WTC11 (cell line): ENCODE data around the gene CFAP53. TPM values are rescaled to one million over a fixed set of nuclear protein-coding genes. Genes with fewer than 3 reads are reported as not detected.

Source experiments
- ATAC-seq: fragments of 200-7000 bp; cut with Tn5 transposase; 2 replicates; pipeline ENCODE4 v1.10.0; 2021; ENCODE audit warnings: mild to moderate bottlenecking, moderate library complexity
- CTCF ChIA-PET: fragments of 300-600 bp; sonication (Branson Sonifier 250); formaldehyde crosslinking; loops from one replicate; lab custom pipeline; 2021; ENCODE audit warnings: antibody characterized with exemption; lab: Charles Lee
- POLR2A ChIA-PET: fragments of 350-600 bp; sonication (Branson Sonifier 250); formaldehyde crosslinking; loops from one replicate; lab custom pipeline; 2021; ENCODE audit warnings: antibody characterized with exemption; lab: Charles Lee
- DNase-seq: peaks from one replicate; pipeline ENCODE4 v3.0.0; 2021; ENCODE audit warnings: low spot score
- H3K27ac Mint-ChIP-seq: 2 replicates; pipeline ENCODE4 v1.8.0; 2021; ENCODE audit warnings: mixed read lengths
- H3K27me3 Mint-ChIP-seq: 2 replicates; pipeline ENCODE4 v1.8.0; 2021; ENCODE audit warnings: low read depth, mild to moderate bottlenecking, moderate library complexity, mixed read lengths
- H3K36me3 Mint-ChIP-seq: 2 replicates; pipeline ENCODE4 v1.8.0; 2021; ENCODE audit warnings: mixed read lengths
- H3K4me1 Mint-ChIP-seq: 2 replicates; pipeline ENCODE4 v1.8.0; 2022; ENCODE audit warnings: mixed read lengths
- H3K4me3 Mint-ChIP-seq: 2 replicates; pipeline ENCODE4 v1.8.0; 2021; ENCODE audit warnings: mild to moderate bottlenecking, moderate library complexity, mixed read lengths
- H3K9me3 Mint-ChIP-seq: 2 replicates; pipeline ENCODE4 v1.8.0; 2021; ENCODE audit warnings: mixed read lengths
- ARID4B ChIP-seq: sonication (generic); formaldehyde crosslinking; IDR thresholded peaks from 2 replicates; pipeline ENCODE4 v1.8.0; 2023; ENCODE audit warnings: missing genetic modification reagents, mild to moderate bottlenecking, borderline replicate concordance
- ATF1 ChIP-seq: sonication (generic); formaldehyde crosslinking; IDR thresholded peaks from 2 replicates; pipeline ENCODE4 v1.8.1; 2023; ENCODE audit warnings: mild to moderate bottlenecking, moderate library complexity, missing genetic modification reagents
- CREB1 ChIP-seq: sonication (generic); formaldehyde crosslinking; IDR thresholded peaks from 2 replicates; pipeline ENCODE4 v1.8.0; 2023; ENCODE audit warnings: mild to moderate bottlenecking, missing genetic modification reagents
- ERG ChIP-seq: fragments of 250-450 bp; sonication (Bioruptor Pico); IDR thresholded peaks from 2 replicates; pipeline ENCODE4 v1.8.0; 2021; ENCODE audit warnings: mild to moderate bottlenecking
- ETV6 ChIP-seq: sonication (generic); formaldehyde crosslinking; IDR thresholded peaks from 2 replicates; pipeline ENCODE4 v1.8.1; 2022; ENCODE audit warnings: mild to moderate bottlenecking, missing genetic modification reagents
- GTF2I ChIP-seq: fragments of 250-450 bp; sonication (Bioruptor Pico); conservative IDR thresholded peaks from 2 replicates; pipeline ENCODE4 v1.4.0; 2021; ENCODE audit warnings: mild to moderate bottlenecking
- MLX ChIP-seq: sonication (generic); formaldehyde crosslinking; IDR thresholded peaks from 2 replicates; pipeline ENCODE4 v1.8.1; 2023; ENCODE audit warnings: mild to moderate bottlenecking, missing genetic modification reagents, moderate library complexity
- MXD4 ChIP-seq: fragments of 250-450 bp; sonication (Bioruptor Pico); IDR thresholded peaks from 2 replicates; pipeline ENCODE4 v1.8.0; 2021; ENCODE audit warnings: mild to moderate bottlenecking, moderate library complexity, borderline replicate concordance
- NFE2L1 ChIP-seq: sonication (generic); formaldehyde crosslinking; IDR thresholded peaks from 2 replicates; pipeline ENCODE4 v1.8.1; 2023; ENCODE audit warnings: missing genetic modification reagents
- NR2C2 ChIP-seq: sonication (generic); formaldehyde crosslinking; IDR thresholded peaks from 2 replicates; pipeline ENCODE4 v1.8.0; 2022; ENCODE audit warnings: mild to moderate bottlenecking, missing genetic modification reagents
- NR3C1 ChIP-seq: sonication (generic); formaldehyde crosslinking; conservative IDR thresholded peaks from 2 replicates; pipeline ENCODE4 v1.8.1; 2023; ENCODE audit warnings: low read depth, mild to moderate bottlenecking, missing genetic modification reagents
- SP1 ChIP-seq: sonication (generic); formaldehyde crosslinking; conservative IDR thresholded peaks from 2 replicates; pipeline ENCODE4 v1.8.1; 2022; ENCODE audit warnings: missing genetic modification reagents
- TCF7 ChIP-seq: sonication (generic); formaldehyde crosslinking; IDR thresholded peaks from 2 replicates; pipeline ENCODE4 v1.8.0; 2022; ENCODE audit warnings: mild to moderate bottlenecking, low read depth, missing genetic modification reagents, moderate library complexity
- ZBTB43 ChIP-seq: sonication (generic); formaldehyde crosslinking; IDR thresholded peaks from 2 replicates; pipeline ENCODE4 v1.8.1; 2023; ENCODE audit warnings: mild to moderate bottlenecking, missing genetic modification reagents
- ZNF263 ChIP-seq: sonication (generic); formaldehyde crosslinking; IDR thresholded peaks from 2 replicates; pipeline ENCODE4 v1.8.1; 2022; ENCODE audit warnings: low read depth, mild to moderate bottlenecking, moderate library complexity, missing genetic modification reagents
- ZNF416 ChIP-seq: fragments of 250-450 bp; sonication (Bioruptor Pico); IDR thresholded peaks from 2 replicates; pipeline ENCODE4 v1.9.0; 2021; ENCODE audit warnings: mild to moderate bottlenecking, inconsistent platforms
- ZNF425 ChIP-seq: fragments of 250-450 bp; sonication (Bioruptor Pico); conservative IDR thresholded peaks from 2 replicates; pipeline ENCODE4 v1.9.0; 2021; ENCODE audit warnings: mild to moderate bottlenecking
- ZNF671 ChIP-seq: fragments of 250-450 bp; sonication (Bioruptor Pico); IDR thresholded peaks from 2 replicates; pipeline ENCODE4 v1.8.0; 2021; ENCODE audit warnings: mild to moderate bottlenecking
- total RNA-seq: library from RNA; stranded (reverse); gene quantifications from 3 replicates; pipeline ENCODE4 v1.2.3, GENCODE V29; 2021

The CFAP53 gene
- total RNA-seq, 1 experiment from 2014 or later = 0.26 TPM

GRCh38 chr18:50182511-50182910 is 83.8 kb downstream of the CFAP53 start:
- Mint-ChIP-seq H3K36me3 (no peaks in the 10 kb centered on the region), H3K27me3 (no peaks in the 10 kb centered on the region), H3K9me3 (0 out of 2 replicates have a peak, but pooled peaks cover 6% of the 10 kb centered on the region), H3K27ac (no peak overlapping the region), H3K4me3 (no peak overlapping the region), H3K4me1 (peaks cover 19% of the 10 kb centered on the region)
- no peak for TF ChIP-seq MLX (CRISPR knock-in tag)
- TF ChIP-seq CREB1 (CRISPR knock-in tag) = no peak
- TF ChIP-seq TCF7 (CRISPR knock-in tag) = no peak
- no peak for TF ChIP-seq ZNF416 (CRISPR knock-in tag)
- ATAC-seq (no peak), DNase-seq (no peak)
- ChIA-PET POLR2A (no interaction called here), CTCF (no interaction called here)

- POLR2A ChIA-PET = no interaction called here
- Mint-ChIP-seq H3K36me3 (no peaks in the 10 kb centered on the region), H3K4me3 (no peak overlapping the region), H3K27me3 (no peaks in the 10 kb centered on the region), H3K4me1 (peaks cover 22% of the 10 kb centered on the region), H3K9me3 (0 out of 2 replicates have a peak, but pooled peaks cover 6% of the 10 kb centered on the region)
- TF ChIP-seq SP1 (CRISPR knock-in tag) (no peak), ZNF671 (CRISPR knock-in tag) (no peak), ZNF425 (CRISPR knock-in tag) (no peak), NR3C1 (no peak), ARID4B (CRISPR knock-in tag) (no peak), GTF2I (CRISPR knock-in tag) (no peak), ZBTB43 (no peak), NR2C2 (CRISPR knock-in tag) (no peak), ZNF263 (CRISPR knock-in tag) (no peak), ERG (no peak), NFE2L1 (CRISPR knock-in tag) (no peak), ETV6 (CRISPR knock-in tag) (no peak), MXD4 (CRISPR knock-in tag) (no peak), TCF7 (CRISPR knock-in tag) (no peak), ATF1 (CRISPR knock-in tag) (no peak)
- TF ChIP-seq, all 79 proteins: peak for 0
- H3K27ac Mint-ChIP-seq = no peak overlapping the region
- CTCF ChIA-PET = no interaction called here
- DNase-seq = no peak
- no peak for ATAC-seq
Observed at GRCh38 chr18:50181590-50181989, 84.7 kb downstream of the CFAP53 start.
